ENCODE measurements around the gene RNMT. TPM values are rescaled to one million over a fixed set of nuclear protein-coding genes. Genes with fewer than 3 reads are reported as not detected.
"Not testable (repeated sequence)": the region's sequence is repeated elsewhere in the genome, so short reads cannot be mapped to it uniquely, and the experiment has no call there.

RNMT gene
- total RNA-seq, 1 experiment from 2014 or later: 48.8 TPM

- intact Hi-C loops (cut with micrococcal nuclease; ENCODE audit: unreplicated experiment): no loop called here
- H3K4me2 ChIP-seq: no peak overlapping the region
- H3K4me1 ChIP-seq (replicated peaks; ENCODE audit: insufficient read depth): no peaks in the 10 kb centered on the region
- H3K36me3 ChIP-seq (ENCODE audit: low read depth): peaks cover under 1% of the 10 kb centered on the region; the same call in 1 of the 2 replicates
- peaks cover 2% of the 10 kb centered on the region; the same call in 1 of the 2 replicates for H3F3A ChIP-seq (ENCODE audit: insufficient read depth, low read depth)
- no peak overlapping the region for H3K27ac ChIP-seq
- no peak for DNase-seq
- ChIA-PET POLR2A (ENCODE audit: unreplicated experiment) (interaction anchor here (0.6 kb wide), 1 partner anchor 306 kb away, joined by 3 read pairs; no protein-coding TSS in a partner anchor), CTCF (no interaction called here)
- TF ChIP-seq CTCF (conservative IDR thresholded peaks at IDR 0.05) (no peak), EZH2 (IDR thresholded peaks at IDR 0.05; ENCODE audit: low read depth) (no peak)
- no TSS peak for BruUV-seq (replicated peaks)
- no peaks in the 10 kb centered on the region for H3K9me2 ChIP-seq (ENCODE audit: insufficient read depth)
- H3K4me3 ChIP-seq: no peak overlapping the region
- 0 out of 2 replicates have a peak, but pooled peaks cover 1% of the 10 kb centered on the region for H3K9me3 ChIP-seq (ENCODE audit: insufficient read depth, low read depth)
- H3K79me2 ChIP-seq (ENCODE audit: low read depth): peaks cover 43% of the 10 kb centered on the region
- peaks cover 4% of the 10 kb centered on the region; the same call in 1 of the 2 replicates for H4K20me1 ChIP-seq (ENCODE audit: insufficient read depth)
- H3K27me3 ChIP-seq (ENCODE audit: insufficient read depth, low read depth): no peaks in the 10 kb centered on the region
- H2AFZ ChIP-seq: no peak overlapping the region
These were observed 44.8 kb upstream of the RNMT start for GRCh38 chr18:13681701-13682100.

- CTCF ChIA-PET: no interaction called here
- Histone ChIP-seq H3K9me3 (ENCODE audit: insufficient read depth, low read depth) (no peaks in the 10 kb centered on the region), H3K4me1 (replicated peaks; ENCODE audit: insufficient read depth) (no peaks in the 10 kb centered on the region), H3K4me2 (no peak overlapping the region), H2AFZ (no peak overlapping the region), H3K79me2 (ENCODE audit: low read depth) (peaks cover 45% of the 10 kb centered on the region), H3K27me3 (ENCODE audit: insufficient read depth, low read depth) (no peaks in the 10 kb centered on the region), H3F3A (ENCODE audit: insufficient read depth, low read depth) (no peaks in the 10 kb centered on the region), H3K27ac (no peak overlapping the region), H4K20me1 (ENCODE audit: insufficient read depth) (peaks cover 9% of the 10 kb centered on the region; the same call in 1 of the 2 replicates), H3K36me3 (ENCODE audit: low read depth) (no peaks in the 10 kb centered on the region; the same call in 1 of the 2 replicates), H3K4me3 (no peak overlapping the region), H3K9me2 (ENCODE audit: insufficient read depth) (no peaks in the 10 kb centered on the region)
- intact Hi-C loops (cut with micrococcal nuclease; ENCODE audit: unreplicated experiment): no loop called here
- TF ChIP-seq CTCF (conservative IDR thresholded peaks at IDR 0.05) (no peak), EZH2 (IDR thresholded peaks at IDR 0.05; ENCODE audit: low read depth) (no peak)
- DNase-seq: no peak
- POLR2A ChIA-PET (ENCODE audit: unreplicated experiment): no interaction called here
- BruUV-seq (replicated peaks): no TSS peak
These were observed 41.9 kb upstream of the RNMT start for GRCh38 chr18:13684546-13684945.

DNA sequence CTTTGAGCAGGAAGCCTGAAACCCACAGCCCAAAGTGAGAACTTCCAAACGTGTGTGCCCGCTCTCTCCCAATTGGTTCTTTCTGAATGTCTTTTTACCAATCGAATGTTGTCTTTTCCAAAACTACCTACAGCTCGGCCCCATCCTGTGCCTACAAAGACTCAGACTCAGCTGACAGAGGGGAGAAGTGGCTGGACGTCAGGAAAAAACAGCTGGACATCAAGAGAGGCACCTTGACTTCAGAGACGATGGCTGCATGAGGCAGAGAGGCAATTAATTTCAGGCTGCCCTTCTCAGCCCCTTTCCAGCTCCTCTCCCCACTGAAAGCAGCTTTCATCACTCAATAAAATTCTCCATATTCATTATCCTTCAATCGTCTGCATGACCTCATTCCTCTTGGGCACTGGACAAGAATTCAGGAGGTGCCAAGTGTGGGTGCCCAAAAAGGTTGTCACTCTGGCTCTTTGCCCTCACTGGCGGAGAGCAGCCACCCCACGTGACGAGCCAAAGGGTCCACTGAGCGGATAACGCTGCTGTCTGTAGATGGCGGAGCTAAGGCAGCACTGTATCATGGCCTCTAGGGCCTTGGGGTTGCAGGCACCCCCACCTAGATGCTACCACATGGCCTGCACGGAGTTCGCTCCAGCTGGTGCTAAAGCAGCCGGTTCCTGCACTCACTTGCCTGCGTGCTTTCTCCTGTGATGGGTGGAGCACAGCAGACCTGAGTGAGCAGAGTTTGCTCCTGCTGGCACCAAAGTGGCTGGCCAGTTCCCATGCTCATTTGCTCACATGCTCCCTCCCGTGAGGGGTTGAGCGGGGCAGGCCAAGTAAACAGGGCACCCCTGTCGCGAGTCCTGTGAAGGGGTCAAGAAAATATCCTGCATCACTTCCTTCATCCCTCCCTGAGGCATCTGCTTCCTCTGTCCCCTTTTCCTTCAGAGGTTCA, 38.0 kb upstream of the RNMT start:
- Histone ChIP-seq H3K4me2 (no peak overlapping the region), H3K27me3 (ENCODE audit: insufficient read depth, low read depth) (no peaks in the 10 kb centered on the region), H3K9me2 (ENCODE audit: insufficient read depth) (no peaks in the 10 kb centered on the region), H3K36me3 (ENCODE audit: low read depth) (no peaks in the 10 kb centered on the region), H3F3A (ENCODE audit: insufficient read depth, low read depth) (no peaks in the 10 kb centered on the region), H3K4me1 (replicated peaks; ENCODE audit: insufficient read depth) (no peaks in the 10 kb centered on the region), H3K9me3 (ENCODE audit: insufficient read depth, low read depth) (no peaks in the 10 kb centered on the region), H3K4me3 (no peak overlapping the region), H4K20me1 (ENCODE audit: insufficient read depth) (peaks cover 9% of the 10 kb centered on the region; the same call in 1 of the 2 replicates), H3K79me2 (ENCODE audit: low read depth) (peaks cover 69% of the 10 kb centered on the region), H3K27ac (no peak overlapping the region), H2AFZ (no peak overlapping the region)
- intact Hi-C loops (cut with micrococcal nuclease; ENCODE audit: unreplicated experiment): no loop called here
- TF ChIP-seq CTCF (conservative IDR thresholded peaks at IDR 0.05) (no peak), EZH2 (IDR thresholded peaks at IDR 0.05; ENCODE audit: low read depth) (no peak)
- DNase-seq: no peak
- BruUV-seq (replicated peaks): no TSS peak
- ChIA-PET CTCF (no interaction called here), POLR2A (ENCODE audit: unreplicated experiment) (no interaction called here)

GRCh38 chr18:13690060-13690459, 36.4 kb upstream of the RNMT start:
- H3K36me3 ChIP-seq (ENCODE audit: low read depth); H3K4me2 ChIP-seq; H3K9me2 ChIP-seq (ENCODE audit: insufficient read depth); H3K27ac ChIP-seq; BruUV-seq (replicated peaks); H3K27me3 ChIP-seq (ENCODE audit: insufficient read depth, low read depth); H3K4me1 ChIP-seq (replicated peaks; ENCODE audit: insufficient read depth); intact Hi-C loops (cut with micrococcal nuclease; ENCODE audit: unreplicated experiment); H4K20me1 ChIP-seq (ENCODE audit: insufficient read depth); H2AFZ ChIP-seq; POLR2A ChIA-PET (ENCODE audit: unreplicated experiment); H3F3A ChIP-seq (ENCODE audit: insufficient read depth, low read depth); DNase-seq; H3K9me3 ChIP-seq (ENCODE audit: insufficient read depth, low read depth); H3K4me3 ChIP-seq; CTCF ChIA-PET: not testable (repeated sequence)
- peaks cover 63% of the 10 kb centered on the region for H3K79me2 ChIP-seq (ENCODE audit: low read depth)

- BruUV-seq (replicated peaks); H4K20me1 ChIP-seq (ENCODE audit: insufficient read depth); H2AFZ ChIP-seq; DNase-seq; H3K36me3 ChIP-seq (ENCODE audit: low read depth); H3K27ac ChIP-seq; POLR2A ChIA-PET (ENCODE audit: unreplicated experiment); H3K27me3 ChIP-seq (ENCODE audit: insufficient read depth, low read depth); H3K4me1 ChIP-seq (replicated peaks; ENCODE audit: insufficient read depth); H3K4me3 ChIP-seq; H3K9me2 ChIP-seq (ENCODE audit: insufficient read depth); H3F3A ChIP-seq (ENCODE audit: insufficient read depth, low read depth); CTCF ChIA-PET; H3K4me2 ChIP-seq; H3K9me3 ChIP-seq (ENCODE audit: insufficient read depth, low read depth); intact Hi-C loops (cut with micrococcal nuclease; ENCODE audit: unreplicated experiment): not testable (repeated sequence)
- H3K79me2 ChIP-seq (ENCODE audit: low read depth): peaks cover 68% of the 10 kb centered on the region
These were observed 31.1 kb upstream of the RNMT start for GRCh38 chr18:13695337-13695736.
